Bronchial epithelial cell (primary cell): ENCODE results near the gene MFRP. TPM values are rescaled to one million over a fixed set of nuclear protein-coding genes. Genes with fewer than 3 reads are reported as not detected.

Experiments used
- DNase-seq: peaks from one replicate; pipeline ENCODE4 v3.0.0-alpha.2; 2010; ENCODE audit warnings: low read depth
- FAIRE-seq: peaks from 2 replicates; lab custom pipeline; 2011; peaks lifted over from hg19 to GRCh38; lab: Jason Lieb, UNC
- H3K27me3 ChIP-seq: 2 replicates; pipeline ENCODE4 v1.5.1; 2011; ENCODE audit warnings: low read length; ENCODE audit not compliant: control insufficient read depth, insufficient read depth
- H3K36me3 ChIP-seq: 2 replicates; pipeline ENCODE4 v1.5.1; 2011; ENCODE audit warnings: low read length; ENCODE audit not compliant: control insufficient read depth, insufficient read depth
- H3K4me3 ChIP-seq: 2 replicates; pipeline ENCODE4 v1.5.1; 2011; ENCODE audit warnings: mild to moderate bottlenecking, low read depth, low read length, control low read depth
- CTCF ChIP-seq: IDR thresholded peaks from 2 replicates; pipeline ENCODE4 v1.5.1; 2011; ENCODE audit warnings: mild to moderate bottlenecking, moderate library complexity, low read length, control low read depth, inconsistent platforms; ENCODE audit not compliant: insufficient read depth, severe bottlenecking
- total RNA-seq: library from RNA; depleted of rRNA; stranded (reverse); fragments of >200 nt; gene quantifications from 2 replicates; pipeline ENCODE4 v1.2.1, GENCODE V29; 2014

The MFRP gene
- total RNA-seq, 1 donor from 2014 or later: not detected

DNA sequence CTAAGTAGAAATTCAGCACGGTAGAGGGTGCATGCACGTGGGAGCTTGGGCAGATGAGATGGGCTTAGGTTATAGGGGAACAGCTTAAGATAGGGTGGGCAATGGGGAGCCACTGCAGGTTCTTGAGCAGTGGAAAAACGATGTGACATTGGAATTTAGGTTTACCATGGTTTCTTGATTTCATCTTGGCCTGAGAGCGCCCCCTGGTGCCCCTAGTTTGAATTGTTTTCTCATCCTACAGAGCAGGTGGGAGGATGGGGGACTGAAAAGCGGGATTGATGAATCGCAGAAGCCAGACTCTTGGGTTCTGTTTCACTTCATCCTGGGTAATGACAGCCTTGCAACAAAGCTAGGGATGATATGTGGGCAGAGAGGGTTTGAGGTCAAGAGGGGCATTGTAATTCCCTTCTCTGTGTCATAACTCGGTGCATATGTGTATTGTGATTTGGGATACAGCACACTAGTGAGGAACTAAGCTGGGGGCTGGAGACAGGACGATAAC lies 22.9 kb downstream of the MFRP start:
- DNase-seq: peak; percentile 53
- Histone ChIP-seq H3K36me3 (no peaks in the 10 kb centered on the region), H3K4me3 (no peak overlapping the region), H3K27me3 (no peaks in the 10 kb centered on the region)
- TF ChIP-seq CTCF: peak; percentile 78
- no peak for FAIRE-seq

- no peak overlapping the region for H3K4me3 ChIP-seq
- no peaks in the 10 kb centered on the region for H3K36me3 ChIP-seq
- DNase-seq (no peak), FAIRE-seq (no peak)
- no peak for TF ChIP-seq CTCF
- no peaks in the 10 kb centered on the region for H3K27me3 ChIP-seq
Measured at GRCh38 chr11:119322921-119323531, 23.5 kb downstream of the MFRP start.

DNA sequence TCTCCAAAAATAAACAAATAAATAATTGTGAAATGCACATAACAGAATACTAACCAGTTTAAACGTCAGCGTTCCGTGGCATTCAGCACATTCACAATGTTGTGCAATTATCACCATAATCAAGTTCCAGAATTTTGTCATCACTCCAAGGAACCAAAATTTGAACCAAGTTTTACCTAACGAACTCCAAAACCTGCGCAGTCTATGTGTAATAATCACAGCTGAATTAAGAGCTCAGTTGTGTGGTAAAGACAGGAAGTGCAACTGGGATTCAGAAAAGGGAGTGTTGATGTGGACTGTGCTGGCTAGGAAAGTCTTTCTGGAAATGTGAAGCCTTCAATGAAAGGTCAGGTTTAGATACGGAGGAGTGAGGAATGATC lies 24.2 kb downstream of the MFRP start:
- TF ChIP-seq CTCF: no peak
- H3K4me3 ChIP-seq: no peak overlapping the region
- H3K36me3 ChIP-seq: no peaks in the 10 kb centered on the region
- no peak for DNase-seq
- FAIRE-seq: no peak
- H3K27me3 ChIP-seq: no peaks in the 10 kb centered on the region

DNA sequence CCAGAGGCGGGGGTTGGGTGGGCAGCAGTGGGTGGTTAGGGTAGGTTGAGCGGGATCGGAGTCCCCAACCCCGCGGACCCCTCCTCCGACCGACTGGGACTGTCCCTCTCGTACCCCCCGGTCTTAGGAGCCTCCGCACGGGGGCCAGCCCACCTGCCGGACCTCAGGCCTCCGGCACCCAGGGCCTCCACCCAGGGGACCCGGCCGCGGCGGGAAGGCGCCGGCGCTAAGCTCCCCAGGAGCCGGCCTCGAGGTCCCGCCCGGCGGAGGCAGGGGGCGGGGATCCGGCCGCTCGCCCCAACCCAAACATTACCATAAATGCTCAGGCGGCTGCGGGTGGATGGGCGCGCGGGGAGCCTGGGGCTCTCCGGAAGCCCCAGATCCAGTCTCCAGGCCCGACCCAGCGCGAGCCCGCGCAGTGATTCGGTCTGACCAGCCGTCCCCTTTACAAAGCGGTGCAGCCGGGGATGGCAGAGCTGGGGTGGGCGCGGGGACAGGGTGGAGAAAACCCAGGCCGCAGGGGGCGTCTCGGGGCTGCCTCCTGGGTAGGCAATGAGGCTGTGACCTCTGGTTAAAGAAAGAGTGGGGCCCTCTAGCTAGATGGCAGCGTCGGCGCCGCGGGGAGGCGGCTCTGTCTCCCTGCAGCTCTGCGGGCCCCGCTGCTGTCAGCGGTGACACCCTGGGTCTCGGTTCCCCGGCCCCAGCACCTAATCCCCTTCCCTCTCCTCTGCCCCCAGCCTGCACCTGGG lies 25.6 kb downstream of the MFRP start:
- DNase-seq (no peak), FAIRE-seq (no peak)

DNA sequence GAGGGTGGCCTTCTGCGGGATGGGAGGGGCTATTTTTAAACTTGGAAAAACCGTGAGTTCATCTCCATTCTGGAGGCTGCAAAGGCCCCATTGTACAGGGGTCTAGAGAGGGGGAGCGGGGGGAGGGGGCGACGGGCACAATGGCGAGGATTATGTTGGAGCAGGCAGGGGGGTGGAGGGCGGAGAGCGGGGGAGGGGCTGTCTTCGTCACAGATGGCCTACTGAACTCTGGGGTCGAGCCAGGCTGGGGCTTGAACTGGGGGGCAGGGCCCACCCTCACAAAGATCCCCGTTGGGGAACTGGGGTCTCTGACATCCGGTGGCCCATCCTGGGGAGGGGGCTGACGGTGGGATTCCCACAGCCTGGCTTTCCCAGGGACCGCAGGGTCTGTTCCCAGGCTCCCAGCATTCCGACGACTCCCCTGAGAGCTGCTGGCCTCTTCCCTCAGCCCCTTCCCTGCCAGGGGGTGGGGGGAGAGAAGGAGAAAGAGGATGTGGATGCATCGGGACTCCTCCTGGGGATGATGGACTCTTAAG lies 26.2 kb downstream of the MFRP start:
- Histone ChIP-seq H3K27me3 (no peaks in the 10 kb centered on the region), H3K36me3 (no peaks in the 10 kb centered on the region), H3K4me3 (peak overlapping the region; percentile 41)
- no peak for TF ChIP-seq CTCF
- FAIRE-seq: no peak
- DNase-seq: no peak

More for the DNA sequence above, 25.6 kb downstream of the MFRP start:
- TF ChIP-seq CTCF: no peak
- no peaks in the 10 kb centered on the region for H3K27me3 ChIP-seq
- no peaks in the 10 kb centered on the region for H3K36me3 ChIP-seq
- peak overlapping the region; percentile 41 for H3K4me3 ChIP-seq
